ENCODE results near the gene C1D.

DNA sequence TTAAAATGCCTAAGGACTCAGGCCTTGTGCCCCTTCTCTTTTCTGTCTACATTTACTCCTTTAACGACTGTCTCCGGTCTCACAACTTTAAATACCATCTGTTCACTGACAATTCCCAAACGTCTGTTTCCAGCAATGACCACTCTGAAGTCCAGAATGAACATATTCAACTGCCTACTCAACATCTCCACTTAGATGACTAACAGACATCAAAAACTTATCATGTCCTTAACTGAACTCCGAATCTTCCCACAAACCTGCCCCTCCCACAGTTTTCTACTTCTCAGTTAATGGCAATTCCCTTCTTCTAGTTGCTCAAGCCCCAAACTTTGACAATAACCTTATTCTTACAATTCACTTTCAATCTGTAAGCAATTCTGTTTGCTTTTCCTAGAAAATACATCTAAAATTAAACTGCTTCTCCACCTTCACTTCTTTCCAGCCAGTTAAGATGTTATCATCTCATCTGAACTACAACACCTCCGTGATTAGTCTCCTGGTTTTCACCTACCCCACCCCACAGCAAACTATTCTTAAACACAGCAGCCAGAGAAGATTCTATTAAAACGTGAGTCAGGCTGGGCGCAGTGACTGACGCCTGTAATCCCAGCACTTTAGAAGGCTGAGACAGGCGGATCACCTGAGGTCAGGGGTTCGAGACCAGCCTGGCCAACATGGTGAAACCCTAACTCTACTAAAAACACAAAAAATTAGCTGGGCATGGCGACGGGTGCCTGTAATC is 2.8 kb downstream of the C1D start:
- no peak for TF ChIP-seq POLR2A (IDR thresholded peaks at IDR 0.05; ENCODE audit: low read depth, low read length)
- TF ChIP-seq EZH2 (IDR thresholded peaks at IDR 0.05; ENCODE audit: borderline replicate concordance, low read depth, low read length, severe bottlenecking), result no peak
- TF ChIP-seq POLR2AphosphoS5 (IDR thresholded peaks at IDR 0.05; ENCODE audit: insufficient read depth, low read depth, low read length), result no peak
- TF ChIP-seq, protein P1, sequence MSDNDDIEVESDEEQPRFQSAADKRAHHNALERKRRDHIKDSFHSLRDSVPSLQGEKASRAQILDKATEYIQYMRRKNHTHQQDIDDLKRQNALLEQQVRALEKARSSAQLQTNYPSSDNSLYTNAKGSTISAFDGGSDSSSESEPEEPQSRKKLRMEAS (IDR thresholded peaks at IDR 0.05; ENCODE audit: insufficient read depth, insufficient read length), result no peak
